OCI-LY1 (cell line): ENCODE data around the gene DOCK2.

Experiments used
- CTCF ChIP-seq: fragments of 200-600 bp; sonication (generic), shearing (Covaris generic); IDR thresholded peaks from 2 replicates; pipeline ENCODE4 v1.5.1; 2017; ENCODE audit warnings: mild to moderate bottlenecking, antibody characterized with exemption, low read length, moderate library complexity, mixed read lengths
- EZH2 ChIP-seq: fragments of 200-600 bp; sonication (generic), shearing (Covaris generic); IDR thresholded peaks from 2 replicates; pipeline ENCODE4 v1.8.0; 2017; ENCODE audit warnings: borderline replicate concordance, mixed run types, mild to moderate bottlenecking, antibody characterized with exemption, low read length, moderate library complexity, mixed read lengths

- no peak for TF ChIP-seq CTCF
- TF ChIP-seq EZH2: no peak
Measured at GRCh38 chr5:169695919-169696490, 58.9 kb downstream of the DOCK2 start.
